SK-N-SH treated with all-trans-retinoic acid at 6 μM for 48 hours (cell line): ENCODE data around the gene GCN1.

Experiments used
- ATAC-seq: fragments of 200-7000 bp; cut with Tn5 transposase; 3 replicates; pipeline ENCODE4 v1.9.1; 2020; ENCODE audit warnings: mild to moderate bottlenecking, moderate library complexity
- ARNTL ChIP-seq: fragments of 450-650 bp; formaldehyde crosslinking; IDR thresholded peaks from 2 replicates; pipeline ENCODE4 v1.5.0; 2020; ENCODE audit warnings: low read depth, mild to moderate bottlenecking, moderate library complexity, borderline replicate concordance
- BACH2 ChIP-seq: fragments of 250-450 bp; sonication (Bioruptor Pico); IDR thresholded peaks from 2 replicates; pipeline ENCODE4 v1.9.0; 2021; ENCODE audit warnings: mild to moderate bottlenecking, borderline replicate concordance
- CREB5 ChIP-seq: fragments of 250-450 bp; sonication (Bioruptor Pico); IDR thresholded peaks from 2 replicates; pipeline ENCODE4 v1.5.1; 2020; ENCODE audit warnings: low read depth, mild to moderate bottlenecking, moderate library complexity
- CSRNP3 ChIP-seq: fragments of 250-450 bp; sonication (Bioruptor Pico); IDR thresholded peaks from 2 replicates; pipeline ENCODE4 v1.5.1; 2021; ENCODE audit warnings: mild to moderate bottlenecking, moderate library complexity
- ESRRG ChIP-seq: fragments of 250-450 bp; sonication (Bioruptor Pico); IDR thresholded peaks from 2 replicates; pipeline ENCODE4 v1.6.1; 2021; ENCODE audit warnings: mild to moderate bottlenecking
- GLIS3 ChIP-seq: fragments of 250-450 bp; sonication (Bioruptor Pico); IDR thresholded peaks from 2 replicates; pipeline ENCODE4 v1.5.0; 2020; ENCODE audit warnings: mild to moderate bottlenecking, moderate library complexity
- ISL1 ChIP-seq: fragments of 250-450 bp; sonication (Bioruptor Pico); IDR thresholded peaks from 2 replicates; pipeline ENCODE4 v2.1.2; 2022; ENCODE audit warnings: mild to moderate bottlenecking, moderate library complexity
- OSR1 ChIP-seq: fragments of 250-450 bp; sonication (Bioruptor Pico); IDR thresholded peaks from 2 replicates; pipeline ENCODE4 v1.8.0; 2022; ENCODE audit warnings: moderate library complexity, mild to moderate bottlenecking, inconsistent platforms
- PATZ1 ChIP-seq: fragments of 250-450 bp; sonication (Bioruptor Pico); IDR thresholded peaks from 2 replicates; pipeline ENCODE4 v1.8.0; 2020; ENCODE audit warnings: mild to moderate bottlenecking, moderate library complexity, borderline replicate concordance
- POU6F1 ChIP-seq: fragments of 250-450 bp; sonication (Bioruptor Pico); IDR thresholded peaks from 2 replicates; pipeline ENCODE4 v1.8.0; 2021; ENCODE audit warnings: low read depth, mild to moderate bottlenecking, moderate library complexity, borderline replicate concordance
- PPARA ChIP-seq: fragments of 250-450 bp; sonication (Bioruptor Pico); IDR thresholded peaks from 2 replicates; pipeline ENCODE4 v1.5.0; 2020; ENCODE audit warnings: mild to moderate bottlenecking, borderline replicate concordance
- RARB ChIP-seq: fragments of 250-450 bp; sonication (Bioruptor Pico); IDR thresholded peaks from 2 replicates; pipeline ENCODE4 v1.8.0; 2021; ENCODE audit warnings: mild to moderate bottlenecking, moderate library complexity
- TCF4 ChIP-seq: fragments of 250-450 bp; sonication (Bioruptor Pico); IDR thresholded peaks from 2 replicates; pipeline ENCODE4 v1.8.0; 2021; ENCODE audit warnings: mild to moderate bottlenecking, moderate library complexity, borderline replicate concordance
- TOX ChIP-seq: fragments of 250-450 bp; sonication (Bioruptor Pico); IDR thresholded peaks from 2 replicates; pipeline ENCODE4 v1.8.0; 2021; ENCODE audit warnings: mild to moderate bottlenecking, moderate library complexity, borderline replicate concordance
- TSHZ2 ChIP-seq: fragments of 250-450 bp; sonication (Bioruptor Pico); IDR thresholded peaks from 2 replicates; pipeline ENCODE4 v1.5.0; 2020; ENCODE audit warnings: mild to moderate bottlenecking, moderate library complexity
- ZC3H10 ChIP-seq: fragments of 250-450 bp; sonication (Bioruptor Pico); IDR thresholded peaks from 2 replicates; pipeline ENCODE4 v1.5.1; 2021; ENCODE audit warnings: mild to moderate bottlenecking, moderate library complexity
- ZFP3 ChIP-seq: fragments of 250-450 bp; sonication (Bioruptor Pico); IDR thresholded peaks from 2 replicates; pipeline ENCODE4 v1.5.0; 2020; ENCODE audit warnings: mild to moderate bottlenecking, moderate library complexity
- ZFP30 ChIP-seq: fragments of 450-650 bp; formaldehyde crosslinking; IDR thresholded peaks from 2 replicates; pipeline ENCODE4 v1.5.0; 2022; ENCODE audit warnings: mild to moderate bottlenecking, moderate library complexity
- ZNF565 ChIP-seq: fragments of 450-650 bp; formaldehyde crosslinking; conservative IDR thresholded peaks from 2 replicates; pipeline ENCODE4 v1.5.0; 2020; ENCODE audit warnings: low read depth, mild to moderate bottlenecking, moderate library complexity
- ZNF70 ChIP-seq: fragments of 450-650 bp; formaldehyde crosslinking; IDR thresholded peaks from 2 replicates; pipeline ENCODE4 v1.5.0; 2020; ENCODE audit warnings: mild to moderate bottlenecking, moderate library complexity

The GCN1 gene

GRCh38 chr12:120169946-120170345, 24.6 kb downstream of the GCN1 start (continued):
- TF ChIP-seq ISL1 (CRISPR knock-in tag): no peak
- TF ChIP-seq ZFP30 (CRISPR knock-in tag): no peak
- no peak for TF ChIP-seq ESRRG (CRISPR knock-in tag)
- no peak for TF ChIP-seq RARB (CRISPR knock-in tag)
- no peak for TF ChIP-seq CSRNP3
- no peak for TF ChIP-seq TCF4 (CRISPR knock-in tag)
- TF ChIP-seq ZNF70: no peak
- no peak for TF ChIP-seq CREB5 (CRISPR knock-in tag)
- no peak for TF ChIP-seq ZNF565 (CRISPR knock-in tag)
- TF ChIP-seq, all 23 proteins: peak for 0

GRCh38 chr12:120168337-120168736, 26.2 kb downstream of the GCN1 start:
- TF ChIP-seq BACH2 (CRISPR knock-in tag) (no peak), ARNTL (no peak), OSR1 (CRISPR knock-in tag) (no peak), TOX (no peak), GLIS3 (no peak), RARB (CRISPR knock-in tag) (no peak), TCF4 (CRISPR knock-in tag) (no peak), ZFP3 (CRISPR knock-in tag) (no peak), TSHZ2 (CRISPR knock-in tag) (no peak)
- no peak; the same call in 2 of the 3 replicates for ATAC-seq

GRCh38 chr12:120167529-120168095, 26.9 kb downstream of the GCN1 start:
- TF ChIP-seq PPARA (no peak), OSR1 (CRISPR knock-in tag) (no peak), POU6F1 (CRISPR knock-in tag) (no peak), ZC3H10 (CRISPR knock-in tag) (no peak), ZNF70 (no peak)
- ATAC-seq: no peak; the same call in 2 of the 3 replicates

- TF ChIP-seq ZFP30 (CRISPR knock-in tag) (no peak), TOX (no peak), BACH2 (CRISPR knock-in tag) (no peak), ISL1 (CRISPR knock-in tag) (no peak), ARNTL (no peak), ZC3H10 (CRISPR knock-in tag) (no peak), ESRRG (CRISPR knock-in tag) (no peak), GLIS3 (no peak), ZNF70 (no peak), ZFP3 (CRISPR knock-in tag) (no peak), TSHZ2 (CRISPR knock-in tag) (no peak), PATZ1 (no peak)
- no peak for ATAC-seq
These were observed 30.2 kb downstream of the GCN1 start for GRCh38 chr12:120164293-120164692.
